Right lobe of liver (tissue), 4 donors: ENCODE data around the gene SEMA5B.

Experiments
- CTCF ChIP-seq, 4 donors: fragments of 200-600 bp in 3 of 4; fragments of 450-650 bp in 1 of 4; IDR thresholded peaks; one replicate each; pipeline versions ENCODE4 v1.5.1 to v1.8.0; 2016 to 2022; ENCODE audit warnings: antibody characterized with exemption in 4 of 4, mild to moderate bottlenecking in 2 of 4
- POLR2A ChIP-seq: fragments of 450-650 bp; IDR thresholded peaks from one replicate; pipeline ENCODE4 v1.6.1; 2017; ENCODE audit warnings: antibody characterized with exemption, mild to moderate bottlenecking
- donor health status: DM: no; HTN: no; CAD: no.
- donor health status: DM: no; HTN: no; CAD: no.
- donor health status: DM: no; HTN: yes; CAD: no.

- TF ChIP-seq CTCF (IDR thresholded peaks at IDR 0.05) (no peak), POLR2A (no peak)
These were observed 37.5 kb downstream of the SEMA5B start for GRCh38 chr3:122989856-122990575.
